Neuronal stem cell (in vitro differentiated cells): ENCODE results near the gene TRPM3. TPM values are rescaled to one million over a fixed set of nuclear protein-coding genes. Genes with fewer than 3 reads are reported as not detected.

Source experiments
- DNase-seq: peaks from one replicate; pipeline ENCODE4 v3.0.0-alpha.2; 2013; ENCODE audit warnings: low spot score
- H2AFZ ChIP-seq: one replicate; pipeline ENCODE4 v1.6.1; 2013; ENCODE audit warnings: mild to moderate bottlenecking, low read length, inconsistent platforms
- H2AK5ac ChIP-seq: 2 replicates; pipeline ENCODE4 v1.6.1; 2013; ENCODE audit warnings: low read depth, mild to moderate bottlenecking, inconsistent platforms, low read length, moderate library complexity, mixed read lengths
- H2BK120ac ChIP-seq: 2 replicates; pipeline ENCODE4 v1.6.1; 2013; ENCODE audit warnings: low read depth, mild to moderate bottlenecking, inconsistent platforms, low read length, moderate library complexity, mixed read lengths
- H2BK12ac ChIP-seq: one replicate; pipeline ENCODE4 v1.6.1; 2013; ENCODE audit warnings: low read length, inconsistent platforms
- H2BK15ac ChIP-seq: 2 replicates; pipeline ENCODE4 v1.6.1; 2013; ENCODE audit warnings: mild to moderate bottlenecking, low read length, inconsistent platforms, mixed read lengths
- H2BK5ac ChIP-seq: one replicate; pipeline ENCODE4 v1.6.1; 2013; ENCODE audit warnings: inconsistent platforms, mild to moderate bottlenecking, low read length, moderate library complexity
- H3K14ac ChIP-seq: one replicate; pipeline ENCODE4 v1.6.1; 2013; ENCODE audit warnings: low read length, inconsistent platforms
- H3K18ac ChIP-seq: 2 replicates; pipeline ENCODE4 v1.6.1; 2013; ENCODE audit warnings: low read length, inconsistent platforms
- H3K23ac ChIP-seq: 2 replicates; pipeline ENCODE4 v1.6.1; 2013; ENCODE audit warnings: low read depth, mild to moderate bottlenecking, mixed read lengths, low read length, inconsistent platforms; ENCODE audit not compliant: poor library complexity
- H3K27ac ChIP-seq: replicated peaks from 3 replicates; pipeline ENCODE4 v1.5.1; 2013; ENCODE audit warnings: low read length, inconsistent platforms
- H3K27me3 ChIP-seq, 3 experiments: 2 replicates each; pipeline ENCODE4 v1.6.1; 2013; ENCODE audit warnings: low read length in 3 of 3, mild to moderate bottlenecking in 2 of 3, inconsistent platforms in 1 of 3, low read depth in 1 of 3, mixed read lengths in 1 of 3, moderate library complexity in 1 of 3; ENCODE audit not compliant: control insufficient read depth in 3 of 3, insufficient read depth in 3 of 3
- H3K36me3 ChIP-seq, 2 donors: replicated peaks in 1 of 2; 2 replicates each; pipeline ENCODE4 v1.6.1; 2013; ENCODE audit warnings: low read length in 2 of 2; ENCODE audit not compliant: control insufficient read depth in 2 of 2, insufficient read depth in 2 of 2
- H3K4ac ChIP-seq: 2 replicates; pipeline ENCODE4 v1.6.1; 2013; ENCODE audit warnings: inconsistent platforms, mild to moderate bottlenecking, low read length, moderate library complexity
- H3K4me1 ChIP-seq, 2 donors: 1 replicate in 1 of 2; 2 replicates in 1 of 2; pipeline ENCODE4 v1.6.1; 2013; ENCODE audit warnings: low read length in 2 of 2, low read depth in 1 of 2; ENCODE audit not compliant: control insufficient read depth in 2 of 2, insufficient read depth in 1 of 2
- H3K4me2 ChIP-seq: one replicate; pipeline ENCODE4 v1.6.1; 2013; ENCODE audit warnings: mild to moderate bottlenecking, low read length, inconsistent platforms; ENCODE audit not compliant: insufficient read depth, poor library complexity, severe bottlenecking
- H3K4me3 ChIP-seq, 2 donors: 2 replicates each; pipeline ENCODE4 v1.5.1; 2013; ENCODE audit warnings: low read length in 2 of 2, mild to moderate bottlenecking in 2 of 2, inconsistent platforms in 1 of 2, moderate library complexity in 1 of 2
- H3K79me1 ChIP-seq: one replicate; pipeline ENCODE4 v1.6.1; 2013; ENCODE audit warnings: low read depth, mild to moderate bottlenecking, inconsistent platforms, low read length, moderate library complexity
- H3K9ac ChIP-seq: one replicate; pipeline ENCODE4 v1.6.1; 2013; ENCODE audit warnings: mild to moderate bottlenecking, low read depth, low read length, inconsistent platforms; ENCODE audit not compliant: poor library complexity
- H3K9me3 ChIP-seq, 2 donors: replicated peaks in 1 of 2; 2 replicates each; pipeline versions ENCODE3 to v1.6.1; 2013; ENCODE audit warnings: low read length in 2 of 2, mild to moderate bottlenecking in 2 of 2, inconsistent platforms in 1 of 2, low read depth in 1 of 2, mixed read lengths in 1 of 2, moderate library complexity in 1 of 2; ENCODE audit not compliant: control insufficient read depth in 2 of 2, insufficient read depth in 1 of 2
- H4K8ac ChIP-seq: one replicate; pipeline ENCODE4 v1.6.1; 2013; ENCODE audit warnings: low read depth, mild to moderate bottlenecking, inconsistent platforms, low read length, moderate library complexity
- H4K91ac ChIP-seq: one replicate; pipeline ENCODE4 v1.6.1; 2013; ENCODE audit warnings: low read length, low read depth, mild to moderate bottlenecking, inconsistent platforms; ENCODE audit not compliant: poor library complexity
- WGBS, 2 donors: extraction: QIAGEN DNeasy Blood & Tissue Kit; methylation state at CpG; one replicate each; pipeline ENCODE4 v1.1.7; 2013; ENCODE audit warnings: missing lambda C conversion rate in 2 of 2, mixed read lengths in 1 of 2; ENCODE audit not compliant: insufficient read length in 2 of 2, insufficient replicate concordance in 1 of 2; ENCODE audit errors: extremely low coverage in 2 of 2; 5-methylcytosine and 5-hydroxymethylcytosine counted together
- polyA plus RNA-seq, 2 experiments: library from polyadenylated mRNA; stranded (reverse); fragments of 200-250 nt; gene quantifications; one replicate each; pipeline ENCODE4 v1.2.3, GENCODE V29; 2013

The TRPM3 gene
- 7.9 TPM for polyA plus RNA-seq (2013, experiment 1 of 2)
- 7.3 TPM for polyA plus RNA-seq (2013, experiment 2 of 2)

GRCh38 chr9:71121275-71122021, at the start of gene TRPM3:
Gene TRPM3 (minus strand): TSS chr9:71121621. CDS start chr9:71121354, 267 bp downstream.
- Histone ChIP-seq H3K18ac (peak within 1 kb of the TSS; percentile 9), H2BK15ac (no peak within 1 kb of the TSS), H3K4me3 (peak within 1 kb of the TSS; percentile 64 to 78), H2AK5ac (peak within 1 kb of the TSS; percentile 20), H3K27ac (peak within 1 kb of the TSS; percentile 94), H4K91ac (no peak within 1 kb of the TSS), H2BK120ac (no peak within 1 kb of the TSS), H3K36me3 (no peaks in the 10 kb centered on the region), H2BK5ac (peak within 1 kb of the TSS; percentile 58), H2BK12ac (no peak within 1 kb of the TSS), H3K9me3 (peaks cover 1 to 6% of the 10 kb centered on the region in 2 donors), H3K23ac (no peak within 1 kb of the TSS), H3K4me2 (peak within 1 kb of the TSS; percentile 60), H3K79me1 (no peaks in the 10 kb centered on the region), H3K9ac (peak within 1 kb of the TSS; percentile 78), H3K14ac (no peak within 1 kb of the TSS), H3K27me3 (no peaks in the 10 kb centered on the region), H2AFZ (peak within 1 kb of the TSS; percentile 76), H3K4ac (no peak within 1 kb of the TSS), H3K4me1 (peaks cover 14 to 41% of the 10 kb centered on the region in 2 donors), H4K8ac (no peak within 1 kb of the TSS)
- WGBS, 2 donors, result no CpG with 5 or more reads among the region's 19 CpGs
- DNase-seq, result peak; percentile 77

GRCh38 chr9:71168418-71168817, 47.0 kb upstream of the TRPM3 start:
- H2BK12ac ChIP-seq, result no peak overlapping the region
- H4K91ac ChIP-seq, result no peak overlapping the region
- H3K4me3 ChIP-seq, result no peak overlapping the region
- H3K36me3 ChIP-seq, result no peaks in the 10 kb centered on the region
- no peaks in the 10 kb centered on the region for H3K79me1 ChIP-seq
- no peak overlapping the region for H2BK5ac ChIP-seq
- H4K8ac ChIP-seq, result no peak overlapping the region
- H3K9ac ChIP-seq, result no peak overlapping the region
- H3K9me3 ChIP-seq, result no peaks in the 10 kb centered on the region
- DNase-seq, result no peak
- H2BK15ac ChIP-seq, result no peak overlapping the region
- H2AK5ac ChIP-seq, result no peak overlapping the region
- H3K27ac ChIP-seq, result no peak overlapping the region
- H2BK120ac ChIP-seq, result no peak overlapping the region
- no peak overlapping the region for H2AFZ ChIP-seq
- peaks cover 2 to 5% of the 10 kb centered on the region in 2 donors for H3K4me1 ChIP-seq
- no peak overlapping the region for H3K4ac ChIP-seq
- H3K18ac ChIP-seq, result no peak overlapping the region
- no peak overlapping the region for H3K23ac ChIP-seq
- H3K14ac ChIP-seq, result no peak overlapping the region
- no peaks in the 10 kb centered on the region for H3K27me3 ChIP-seq
- H3K4me2 ChIP-seq, result no peak overlapping the region

- H3K4me3 ChIP-seq, result no peak overlapping the region
- H2AK5ac ChIP-seq, result no peak overlapping the region
- H3K36me3 ChIP-seq, result no peaks in the 10 kb centered on the region
- no peak overlapping the region for H3K4ac ChIP-seq
- no peak overlapping the region for H2BK12ac ChIP-seq
- no peak overlapping the region for H2BK5ac ChIP-seq
- H3K27me3 ChIP-seq, result no peaks in the 10 kb centered on the region
- H4K91ac ChIP-seq, result no peak overlapping the region
- H2BK120ac ChIP-seq, result no peak overlapping the region
- H3K27ac ChIP-seq, result no peak overlapping the region
- H3K9ac ChIP-seq, result no peak overlapping the region
- no CpG with 5 or more reads among the region's 2 CpGs for WGBS, 2 donors
- no peak overlapping the region for H4K8ac ChIP-seq
- H3K9me3 ChIP-seq, result no peaks in the 10 kb centered on the region
- H2AFZ ChIP-seq, result no peak overlapping the region
- H2BK15ac ChIP-seq, result no peak overlapping the region
- H3K14ac ChIP-seq, result no peak overlapping the region
- no peak for DNase-seq
- H3K4me1 ChIP-seq, result peaks cover 0 to 5% of the 10 kb centered on the region in 2 donors
- H3K79me1 ChIP-seq, result no peaks in the 10 kb centered on the region
- H3K18ac ChIP-seq, result no peak overlapping the region
- no peak overlapping the region for H3K4me2 ChIP-seq
- H3K23ac ChIP-seq, result no peak overlapping the region
Observed at GRCh38 chr9:71162126-71162525, 40.7 kb upstream of the TRPM3 start.

GRCh38 chr9:71157731-71158130, 36.3 kb upstream of the TRPM3 start:
- Histone ChIP-seq H4K91ac (no peak overlapping the region), H2BK12ac (no peak overlapping the region), H3K4me3 (no peak overlapping the region), H3K79me1 (no peaks in the 10 kb centered on the region), H3K14ac (no peak overlapping the region), H3K23ac (no peak overlapping the region), H3K9me3 (no peaks in the 10 kb centered on the region), H2BK120ac (no peak overlapping the region), H3K36me3 (no peaks in the 10 kb centered on the region), H3K27ac (no peak overlapping the region), H2BK5ac (no peak overlapping the region), H3K4me1 (no peaks in the 10 kb centered on the region), H3K4ac (no peak overlapping the region), H2BK15ac (no peak overlapping the region), H3K18ac (no peak overlapping the region), H3K9ac (no peak overlapping the region), H4K8ac (no peak overlapping the region), H3K4me2 (no peak overlapping the region), H3K27me3 (no peaks in the 10 kb centered on the region), H2AFZ (no peak overlapping the region), H2AK5ac (no peak overlapping the region)
- no CpG with 5 or more reads among the region's 1 CpG for WGBS, 2 donors
- DNase-seq, result no peak
